Dermis blood vessel endothelial cell (primary cell): ENCODE results near the gene CRIP3. TPM values are rescaled to one million over a fixed set of nuclear protein-coding genes. Genes with fewer than 3 reads are reported as not detected.
"Not testable (repeated sequence)": the region's sequence is repeated elsewhere in the genome, so short reads cannot be mapped to it uniquely, and the experiment has no call there.

Experiments used
- DNase-seq: peaks from one replicate; pipeline ENCODE4 v3.0.0; 2010
- total RNA-seq: library from RNA; depleted of rRNA; stranded (reverse); fragments of >200 nt; gene quantifications from 2 replicates; pipeline ENCODE4 v1.2.3, GENCODE V29; 2014

The CRIP3 gene, protein sequence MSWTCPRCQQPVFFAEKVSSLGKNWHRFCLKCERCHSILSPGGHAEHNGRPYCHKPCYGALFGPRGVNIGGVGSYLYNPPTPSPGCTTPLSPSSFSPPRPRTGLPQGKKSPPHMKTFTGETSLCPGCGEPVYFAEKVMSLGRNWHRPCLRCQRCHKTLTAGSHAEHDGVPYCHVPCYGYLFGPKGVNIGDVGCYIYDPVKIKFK
- total RNA-seq: 0.34 TPM in 1 of 2 replicates, not detected in the other

GRCh38 chr6:43308101-43308989, at the start of gene CRIP3:
Gene CRIP3 (minus strand): TSS chr6:43308826. CDS start chr6:43308792, 34 bp downstream.
- DNase-seq: peak; percentile 28

- DNase-seq: peak; percentile 43
These were observed 47.4 kb upstream of the CRIP3 start for GRCh38 chr6:43355862-43356590.

DNA sequence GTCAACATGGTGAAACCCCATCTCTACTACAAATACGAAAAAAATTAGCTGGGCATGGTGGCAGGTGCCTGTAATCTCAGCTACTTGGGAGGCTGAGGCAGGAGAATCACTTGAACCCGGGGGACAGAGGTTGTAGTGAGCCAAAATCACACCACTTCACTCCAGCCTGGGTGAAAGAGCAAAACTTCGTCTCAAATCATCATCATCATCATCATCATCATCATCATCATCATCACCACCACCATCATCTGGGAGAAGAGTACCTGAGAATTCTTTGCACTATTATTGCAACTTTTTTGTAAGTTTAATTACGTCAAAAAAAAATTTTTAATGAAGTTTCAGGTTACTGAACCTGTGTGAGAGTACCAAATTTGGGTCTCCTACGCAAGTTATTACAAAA, 43.3 kb upstream of the CRIP3 start:
- not testable (repeated sequence) for DNase-seq

DNA sequence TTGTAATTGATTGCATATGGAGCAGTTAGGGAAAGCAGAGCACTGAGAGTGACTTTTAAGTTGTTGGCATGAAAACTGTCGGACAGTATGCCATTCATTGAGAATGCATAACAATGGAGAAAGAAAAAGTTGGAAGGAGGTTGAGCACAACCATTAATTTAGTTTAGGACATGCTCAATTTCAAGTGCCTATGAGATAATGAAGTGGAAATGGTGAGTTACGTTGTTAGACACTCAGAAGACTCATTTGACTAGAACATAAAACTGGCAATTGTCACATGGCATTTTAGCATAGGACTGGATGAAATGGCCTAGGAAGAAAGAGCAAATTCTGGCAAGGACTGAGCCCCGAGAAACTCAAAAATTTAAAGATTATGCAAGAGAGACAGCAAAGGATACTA, 38.8 kb upstream of the CRIP3 start:
- DNase-seq: no peak

DNA sequence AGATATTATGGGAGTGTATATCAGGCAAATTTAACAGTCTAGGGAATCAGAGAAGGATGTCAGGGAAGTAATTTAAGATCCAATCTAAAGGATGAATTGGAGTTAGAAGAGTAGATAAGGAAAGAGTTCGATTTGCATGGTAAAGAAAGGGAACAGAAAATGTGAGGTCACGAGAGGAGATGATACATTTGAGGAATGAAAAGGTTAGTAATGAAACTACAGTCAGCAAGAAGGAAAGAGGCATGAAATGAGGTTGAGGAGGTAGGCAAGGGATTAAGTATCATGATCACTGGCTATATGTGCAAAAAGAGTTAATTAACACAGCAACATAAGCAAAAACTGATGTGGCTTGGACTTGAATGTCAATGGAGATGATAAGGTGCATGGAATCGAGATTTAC, 38.4 kb upstream of the CRIP3 start:
- no peak for DNase-seq

DNA sequence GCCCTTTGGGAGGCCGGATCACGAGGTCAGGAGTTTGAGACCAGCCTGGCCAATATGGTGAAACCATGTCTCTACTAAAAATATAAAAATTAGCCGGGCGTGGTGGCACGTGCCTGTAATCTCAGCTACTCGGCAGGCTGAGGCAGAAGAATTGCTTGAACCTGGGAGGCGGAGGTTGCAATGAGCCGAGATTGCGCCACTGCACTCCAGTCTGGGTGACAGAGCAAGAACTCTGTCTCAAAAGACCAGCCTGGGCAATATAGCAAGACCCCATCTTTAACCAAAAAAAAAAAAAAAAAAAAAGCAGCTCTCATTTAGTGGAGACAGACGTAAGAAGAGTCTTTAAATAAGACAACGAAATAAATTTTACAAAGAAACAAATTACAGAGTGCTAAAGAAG, 37.6 kb upstream of the CRIP3 start:
- DNase-seq: not testable (repeated sequence)

- no peak for DNase-seq
These were observed 30.5 kb upstream of the CRIP3 start for GRCh38 chr6:43339168-43339567.

DNA sequence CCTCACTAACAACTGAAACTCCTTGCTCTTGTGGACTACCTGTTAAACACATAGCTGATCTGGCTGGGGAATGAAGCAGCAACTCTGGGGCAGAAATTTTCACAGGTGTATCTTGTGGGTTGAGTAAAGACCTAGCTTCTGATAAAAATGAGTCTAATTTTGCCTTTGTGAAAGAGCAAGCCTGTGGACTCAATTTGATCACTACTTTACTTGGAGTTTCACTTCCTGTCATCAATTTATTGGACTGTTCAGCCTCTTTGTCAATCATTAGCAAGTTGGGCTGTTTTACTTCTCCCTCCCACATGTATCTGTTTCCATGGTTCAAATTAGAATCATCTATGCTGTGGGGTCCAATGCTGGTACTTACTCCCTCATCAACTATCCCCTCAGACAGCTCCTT, 29.6 kb upstream of the CRIP3 start:
- no peak for DNase-seq

DNA sequence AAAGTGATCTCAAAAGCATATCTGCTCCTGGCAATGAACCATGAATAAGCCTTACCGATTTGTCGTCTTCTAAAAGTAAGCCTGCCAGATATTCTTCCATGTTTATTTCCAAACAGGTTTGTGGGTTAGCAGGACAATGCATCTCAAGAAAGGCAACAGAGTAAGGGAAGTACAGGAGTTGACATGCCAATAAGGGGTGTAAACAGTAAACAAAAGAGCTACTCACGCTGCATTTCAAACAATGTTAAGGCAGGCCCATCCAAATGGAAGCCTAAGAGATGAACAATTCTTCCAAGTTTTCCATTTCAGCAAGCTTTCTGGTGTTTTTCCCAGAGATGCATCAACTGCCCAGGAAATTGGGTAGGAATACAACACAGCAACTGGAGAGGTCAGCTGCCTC, 27.8 kb upstream of the CRIP3 start:
- DNase-seq: no peak

DNA sequence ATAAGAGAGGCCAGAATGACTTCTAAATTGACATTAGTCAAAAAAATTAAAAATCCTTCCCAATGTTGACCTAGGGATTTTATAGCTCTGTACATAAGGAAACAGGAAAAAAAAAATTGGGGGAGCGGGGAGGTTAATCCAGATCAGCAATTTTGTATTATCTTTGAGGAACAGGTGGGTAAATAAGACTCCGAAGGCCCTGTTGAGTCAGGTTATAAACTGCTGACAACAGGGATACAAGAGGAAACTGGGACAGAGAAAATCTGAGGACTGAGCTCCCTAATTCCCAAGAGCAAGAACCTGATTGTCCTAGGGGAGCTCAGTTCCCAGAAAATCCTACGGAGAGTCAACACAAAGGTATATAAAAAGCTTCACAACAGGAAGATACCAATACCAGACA, 26.8 kb upstream of the CRIP3 start:
- DNase-seq: no peak

GRCh38 chr6:43334466-43335095, 26.0 kb upstream of the CRIP3 start:
- peak; percentile 69 for DNase-seq

GRCh38 chr6:43331891-43332290, 23.3 kb upstream of the CRIP3 start:
- DNase-seq: no peak

DNA sequence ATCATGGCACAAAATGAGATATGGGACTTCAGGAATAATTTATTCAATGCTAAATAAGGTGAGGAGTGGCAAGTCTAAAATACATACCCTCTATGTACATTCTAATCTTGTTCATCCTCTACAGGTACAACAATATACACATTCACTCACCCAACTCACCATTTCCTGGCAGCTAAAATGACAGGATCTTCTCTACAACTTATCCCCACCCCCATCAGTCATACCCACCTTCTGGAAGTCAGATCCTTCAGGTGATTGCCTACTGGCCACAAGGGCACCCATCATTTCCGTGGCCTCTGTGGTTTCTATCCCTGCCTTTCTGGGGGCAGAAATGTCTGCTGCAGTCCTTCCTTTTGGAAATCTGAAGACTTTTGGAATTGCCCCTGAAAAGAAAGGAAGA, 22.8 kb upstream of the CRIP3 start:
- no peak for DNase-seq

DNA sequence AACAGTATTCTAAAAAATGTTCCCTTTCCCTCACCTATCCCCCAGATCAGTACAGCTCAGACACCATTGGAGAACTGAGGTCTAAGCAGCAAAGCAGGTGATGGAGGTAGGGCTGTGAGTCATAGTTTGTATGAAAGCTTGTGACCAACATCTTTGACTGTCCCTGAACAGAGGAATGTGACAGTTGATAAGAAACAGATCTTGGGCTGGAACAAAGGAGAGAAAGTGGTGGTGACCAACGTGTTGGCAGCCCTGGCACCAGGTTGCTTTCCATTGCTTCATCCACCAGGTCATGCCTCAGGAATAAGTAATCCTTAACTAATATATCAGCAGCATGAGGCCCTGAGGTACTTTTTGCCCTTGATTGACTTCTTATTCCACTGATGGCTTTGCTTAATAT, 19.9 kb upstream of the CRIP3 start:
- no peak for DNase-seq

GRCh38 chr6:43325876-43326275, 17.2 kb upstream of the CRIP3 start:
- no peak for DNase-seq

- no peak for DNase-seq
These were observed 9.4 kb upstream of the CRIP3 start for GRCh38 chr6:43318011-43318410.

DNA sequence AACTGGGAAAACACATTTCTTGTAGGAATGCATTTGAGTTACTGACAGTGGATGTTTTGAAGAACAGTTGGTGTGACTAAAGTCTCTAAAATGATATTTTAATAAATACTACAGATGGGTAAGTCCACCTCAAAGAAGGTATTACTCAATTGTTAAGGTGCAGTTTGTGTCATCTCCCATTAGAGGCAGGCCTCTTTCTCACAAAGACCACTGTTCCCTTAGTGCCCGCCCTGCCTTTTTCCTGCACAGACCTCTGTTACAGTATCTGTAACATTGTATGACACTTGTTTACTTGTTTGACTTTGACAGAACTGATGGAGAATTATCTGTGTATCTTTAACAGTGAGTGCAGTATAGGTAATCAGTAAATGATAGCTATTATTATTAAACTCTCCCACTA, 5.2 kb upstream of the CRIP3 start:
- no peak for DNase-seq

GRCh38 chr6:43311666-43312065, 3.0 kb upstream of the CRIP3 start:
- DNase-seq: no peak

DNA sequence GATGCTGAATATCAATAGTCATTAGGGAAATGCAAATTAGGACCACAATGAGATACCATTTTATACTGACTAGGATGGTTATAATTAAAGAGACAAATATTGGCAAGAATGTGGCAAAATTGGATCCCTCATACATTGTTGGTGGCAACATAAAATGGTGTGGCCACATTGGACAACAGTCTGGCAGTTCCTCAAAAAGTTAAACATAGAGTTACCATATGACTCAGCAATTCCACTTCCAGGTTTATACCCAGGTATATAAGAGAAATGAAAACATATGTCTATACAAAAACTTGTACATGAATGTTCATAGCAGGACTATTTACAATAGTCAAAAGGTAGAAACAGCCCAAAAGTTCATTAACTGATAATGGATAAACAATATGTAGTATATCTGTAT, 2.0 kb upstream of the CRIP3 start:
- no peak for DNase-seq

DNA sequence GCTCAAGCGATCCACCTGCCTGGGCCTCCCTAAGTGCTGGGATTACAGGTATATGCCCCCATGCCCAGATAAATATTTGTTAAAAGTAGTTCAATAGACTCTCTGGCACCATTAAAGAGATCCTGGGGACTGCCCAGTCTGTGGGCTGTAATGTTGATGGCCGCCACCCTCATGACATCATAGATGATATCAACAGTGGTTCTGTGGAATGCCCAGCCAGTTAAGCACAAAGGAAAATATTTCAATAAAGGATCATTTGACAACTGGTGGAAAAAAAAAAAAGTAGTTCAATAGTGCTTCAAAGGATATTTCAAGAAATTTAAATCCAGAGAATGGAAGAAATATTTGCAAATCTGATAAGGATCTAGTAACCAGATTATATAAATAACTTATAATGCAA, 1.5 kb upstream of the CRIP3 start:
- DNase-seq: no peak

- DNase-seq: no peak
These were observed 408 bp upstream of the CRIP3 start for GRCh38 chr6:43308990-43309477.

GRCh38 chr6:43307451-43308100, 1.1 kb downstream of the CRIP3 start:
- DNase-seq: no peak
